Measurements from ENCODE around the gene PRKX.
"Not testable (repeated sequence)": the region's sequence is repeated elsewhere in the genome, so short reads cannot be mapped to it uniquely, and the experiment has no call there.

PRKX gene

DNA sequence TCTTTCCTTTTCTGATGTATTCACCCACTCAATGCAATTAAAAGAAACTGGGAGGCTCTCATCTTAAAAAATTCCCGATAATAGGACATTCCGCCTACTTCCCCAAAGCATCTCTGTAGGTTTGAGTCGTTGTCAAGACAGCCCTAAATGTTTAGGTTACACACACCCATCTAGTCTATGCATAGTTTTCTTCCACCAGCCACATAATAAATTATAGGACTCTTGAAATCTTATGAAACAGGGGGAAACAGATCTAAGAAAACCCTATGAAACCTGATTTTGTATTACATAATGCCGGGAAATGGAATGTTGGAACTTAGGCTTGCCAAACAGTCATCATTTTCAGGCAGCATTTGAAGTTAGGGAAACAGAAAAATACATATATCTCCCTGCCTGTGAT, 150.0 kb downstream of the PRKX start:
- DNase-seq, result no peak

- not testable (repeated sequence) for DNase-seq
These were observed 153.4 kb downstream of the PRKX start for GRCh38 chrX:3560010-3560409.

Measured in activated CD4-positive, alpha-beta T cell treated with anti-CD3 and anti-CD28 coated beads, Interleukin-2, amount 50 U/mL, for 48 hours (primary cell).